Duodenal mucosa (tissue), 2 donors: ENCODE measurements around the gene FER.
"Not testable (repeated sequence)": the region's sequence is repeated elsewhere in the genome, so short reads cannot be mapped to it uniquely, and the experiment has no call there.

Source experiments
- H3K27ac ChIP-seq: one replicate; pipeline ENCODE4 v1.7.0; 2013; ENCODE audit warnings: low read depth, low read length
- H3K27me3 ChIP-seq, 2 donors: one replicate each; pipeline ENCODE4 v1.7.0; 2013; ENCODE audit warnings: low read length in 2 of 2, control low read depth in 1 of 2; ENCODE audit not compliant: insufficient read depth in 2 of 2, control insufficient read depth in 1 of 2
- H3K36me3 ChIP-seq, 2 donors: one replicate each; pipeline ENCODE4 v1.7.0; 2013; ENCODE audit warnings: low read length in 2 of 2, control low read depth in 1 of 2; ENCODE audit not compliant: insufficient read depth in 2 of 2, control insufficient read depth in 1 of 2
- H3K4me1 ChIP-seq, 2 donors: one replicate each; pipeline ENCODE4 v1.7.0; 2013; ENCODE audit warnings: low read length in 2 of 2, control low read depth in 1 of 2; ENCODE audit not compliant: insufficient read depth in 2 of 2, control insufficient read depth in 1 of 2
- H3K4me3 ChIP-seq, 2 donors: one replicate each; pipeline ENCODE4 v1.7.0; 2013; ENCODE audit warnings: low read length in 2 of 2, low read depth in 1 of 2
- H3K9ac ChIP-seq, 2 donors: one replicate each; pipeline ENCODE4 v1.7.0; 2013; ENCODE audit warnings: low read length in 2 of 2, low read depth in 1 of 2
- H3K9me3 ChIP-seq, 2 donors: one replicate each; pipeline ENCODE4 v1.7.0; 2013; ENCODE audit warnings: low read length in 2 of 2, control low read depth in 1 of 2; ENCODE audit not compliant: control insufficient read depth in 1 of 2

The FER gene

DNA sequence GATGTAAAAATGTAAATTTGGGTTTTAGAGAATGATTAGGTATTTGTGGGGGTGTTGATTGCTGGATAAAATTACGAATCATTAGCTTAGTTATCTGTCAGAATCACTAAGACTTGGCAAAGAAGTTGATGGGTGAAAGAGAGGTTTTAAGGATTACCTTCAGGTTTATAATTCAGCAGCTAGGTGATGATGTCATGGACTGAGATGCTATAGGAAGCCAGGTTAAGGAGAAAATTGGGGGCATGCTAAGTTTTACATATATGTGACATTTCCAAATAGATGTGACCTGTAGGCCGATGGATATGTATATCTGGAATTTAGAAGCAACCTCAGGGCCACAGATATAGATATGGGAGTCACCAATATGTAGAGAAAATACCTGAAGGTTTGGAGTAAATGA, 228.0 kb downstream of the FER start:
- no peaks in the 10 kb centered on the region for H3K27me3 ChIP-seq
- no peaks in the 10 kb centered on the region for H3K36me3 ChIP-seq
- no peak overlapping the region for H3K9ac ChIP-seq
- H3K27ac ChIP-seq = no peak overlapping the region
- H3K9me3 ChIP-seq = no peaks in the 10 kb centered on the region
- H3K4me1 ChIP-seq = no peaks in the 10 kb centered on the region
- H3K4me3 ChIP-seq = no peak overlapping the region

DNA sequence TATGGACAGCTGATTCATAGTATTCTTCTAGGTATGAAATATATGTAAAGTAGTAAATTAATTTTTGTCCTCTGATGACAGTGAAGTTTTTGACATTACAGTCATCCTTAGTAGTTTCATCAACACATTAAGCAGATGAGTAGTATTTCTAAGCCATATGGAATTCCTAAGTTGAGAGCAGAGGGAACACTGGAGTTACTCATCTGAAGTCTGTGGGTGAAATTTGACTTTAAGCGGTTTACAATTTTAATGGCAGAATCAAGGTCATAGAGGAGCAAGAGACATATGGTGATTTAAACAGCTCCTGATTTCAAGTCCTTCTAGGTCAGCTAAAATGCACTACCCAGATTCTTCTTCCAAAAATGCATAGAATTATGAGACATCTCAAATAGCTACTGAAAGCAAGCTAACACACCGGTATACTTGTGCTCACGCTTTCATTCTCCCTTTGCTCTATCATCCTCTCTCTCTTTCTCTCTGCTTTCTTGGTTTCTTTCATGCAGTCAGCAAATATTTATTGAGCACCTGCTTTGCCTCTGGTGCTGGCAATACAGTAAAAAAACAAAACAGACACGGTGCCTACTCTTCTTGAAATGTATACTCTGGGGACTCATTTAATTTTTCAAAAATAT, 235.9 kb downstream of the FER start:
- no peak overlapping the region for H3K27ac ChIP-seq
- no peak overlapping the region for H3K9ac ChIP-seq
- H3K27me3 ChIP-seq = no peaks in the 10 kb centered on the region
- H3K4me3 ChIP-seq = no peak overlapping the region
- H3K9me3 ChIP-seq = no peaks in the 10 kb centered on the region
- no peaks in the 10 kb centered on the region for H3K4me1 ChIP-seq
- H3K36me3 ChIP-seq = no peaks in the 10 kb centered on the region

DNA sequence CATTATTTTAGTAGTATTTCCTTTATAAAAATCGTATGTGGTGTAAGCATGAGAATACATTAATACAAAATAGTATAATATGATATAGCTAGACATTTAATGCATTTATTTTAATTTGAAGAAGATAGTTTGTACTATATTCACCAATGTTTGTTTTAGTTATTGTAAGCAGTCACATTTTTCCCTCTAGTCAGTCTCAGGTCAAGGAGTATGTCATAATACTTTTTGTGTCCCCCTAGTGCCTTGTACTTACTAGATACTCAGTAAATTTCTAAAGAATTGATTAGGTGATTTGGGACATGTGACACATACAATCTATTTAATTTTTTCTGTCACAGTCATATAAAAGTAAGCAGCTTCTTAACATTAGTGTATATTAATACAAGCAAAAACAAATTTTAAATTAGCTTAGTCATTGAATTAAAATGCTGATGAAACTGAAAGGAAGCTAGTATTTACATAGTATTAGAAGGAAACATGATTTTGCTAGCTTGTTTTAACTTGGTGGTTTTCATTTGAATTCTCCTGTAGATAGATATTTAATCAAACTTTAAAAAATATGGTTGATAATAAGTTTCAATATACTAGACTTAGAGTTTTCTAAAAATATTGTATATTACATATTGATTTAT, 242.2 kb downstream of the FER start:
- no peaks in the 10 kb centered on the region for H3K36me3 ChIP-seq
- H3K4me3 ChIP-seq = no peak overlapping the region
- H3K27ac ChIP-seq = no peak overlapping the region
- no peaks in the 10 kb centered on the region for H3K27me3 ChIP-seq
- H3K9ac ChIP-seq = no peak overlapping the region
- peaks cover 0 to 6% of the 10 kb centered on the region in 2 donors for H3K9me3 ChIP-seq
- no peaks in the 10 kb centered on the region for H3K4me1 ChIP-seq

DNA sequence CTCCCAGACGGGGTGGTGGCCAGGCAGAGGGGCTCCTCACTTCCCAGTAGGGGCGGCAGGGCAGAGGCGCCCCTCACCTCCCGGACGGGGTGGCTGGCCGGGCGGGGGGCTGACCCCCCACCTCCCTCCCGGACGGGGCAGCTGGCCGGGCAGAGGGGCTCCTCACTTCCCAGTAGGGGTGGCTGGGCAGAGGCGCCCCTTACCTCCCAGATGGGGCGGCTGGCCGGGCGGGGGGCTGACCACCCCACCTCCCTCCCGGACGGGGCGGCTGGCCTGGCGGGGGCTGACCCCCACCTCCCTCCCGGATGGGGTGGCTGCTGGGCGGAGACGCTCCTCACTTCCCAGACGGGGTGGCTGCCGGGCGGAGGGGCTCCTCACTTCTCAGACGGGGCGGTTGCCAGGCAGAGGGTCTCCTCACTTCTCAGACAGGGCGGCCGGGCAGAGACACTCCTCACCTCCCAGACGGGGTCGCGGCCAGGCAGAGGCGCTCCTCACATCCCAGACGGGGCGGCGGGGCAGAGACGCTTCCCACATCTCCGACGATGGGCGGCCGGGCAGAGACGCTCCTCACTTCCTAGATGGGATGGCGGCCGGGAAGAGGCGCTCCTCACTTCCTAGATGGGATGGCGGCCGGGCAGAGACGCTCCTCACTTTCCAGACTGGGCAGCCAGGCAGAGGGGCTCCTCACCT, 244.8 kb downstream of the FER start:
- H3K9me3 ChIP-seq, H3K4me3 ChIP-seq, H3K27ac ChIP-seq, H3K9ac ChIP-seq, H3K27me3 ChIP-seq, H3K36me3 ChIP-seq, H3K4me1 ChIP-seq: not testable (repeated sequence)

DNA sequence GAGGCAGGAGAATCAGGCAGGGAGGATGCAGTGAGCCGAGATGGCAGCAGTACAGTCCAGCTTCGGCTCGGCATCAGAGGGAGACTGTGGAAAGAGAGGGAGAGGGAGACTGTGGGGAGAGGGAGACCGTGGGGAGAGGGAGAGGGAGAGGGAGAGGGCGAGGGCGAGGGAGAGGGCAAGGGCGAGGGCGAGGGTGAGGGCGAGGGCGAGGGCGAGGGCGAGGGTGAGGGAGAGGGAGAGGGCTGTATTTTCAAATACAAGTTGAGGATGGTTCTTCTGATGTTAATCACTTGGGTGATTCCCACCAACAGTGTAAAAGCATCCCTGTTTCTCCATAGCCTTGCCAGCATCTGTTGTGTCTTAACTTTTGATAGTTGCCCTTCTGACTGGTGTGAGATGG, 245.7 kb downstream of the FER start:
- H3K9me3 ChIP-seq = not testable (repeated sequence)

DNA sequence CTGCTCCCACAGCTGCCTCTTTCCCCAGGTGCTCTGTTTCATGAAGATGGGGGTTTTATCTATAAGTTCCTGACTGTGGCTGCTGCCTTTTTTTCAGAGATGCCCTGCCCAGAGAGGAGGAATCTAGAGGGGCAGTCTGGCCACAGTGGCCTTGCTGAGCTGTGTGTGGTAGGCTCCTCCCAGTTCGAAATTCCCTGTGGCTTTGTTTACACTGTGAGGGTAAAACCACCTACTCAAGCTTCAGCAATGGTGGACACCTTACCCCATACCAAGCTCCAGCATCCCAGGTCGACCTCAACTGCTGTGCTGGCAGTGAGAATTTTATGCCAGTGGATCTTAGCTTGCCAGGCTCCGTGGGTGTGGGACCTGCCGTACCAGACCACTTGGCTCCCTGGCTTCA, 250.0 kb downstream of the FER start:
- Histone ChIP-seq H3K9me3 (peaks cover 0 to 6% of the 10 kb centered on the region in 2 donors), H3K4me1 (no peaks in the 10 kb centered on the region), H3K36me3 (no peaks in the 10 kb centered on the region), H3K27ac (no peak overlapping the region), H3K9ac (no peak overlapping the region), H3K27me3 (no peaks in the 10 kb centered on the region), H3K4me3 (no peak overlapping the region)

More for the DNA sequence above, 245.7 kb downstream of the FER start:
- not testable (repeated sequence) for H3K9ac ChIP-seq, H3K36me3 ChIP-seq, H3K27ac ChIP-seq, H3K4me3 ChIP-seq, H3K27me3 ChIP-seq, H3K4me1 ChIP-seq

DNA sequence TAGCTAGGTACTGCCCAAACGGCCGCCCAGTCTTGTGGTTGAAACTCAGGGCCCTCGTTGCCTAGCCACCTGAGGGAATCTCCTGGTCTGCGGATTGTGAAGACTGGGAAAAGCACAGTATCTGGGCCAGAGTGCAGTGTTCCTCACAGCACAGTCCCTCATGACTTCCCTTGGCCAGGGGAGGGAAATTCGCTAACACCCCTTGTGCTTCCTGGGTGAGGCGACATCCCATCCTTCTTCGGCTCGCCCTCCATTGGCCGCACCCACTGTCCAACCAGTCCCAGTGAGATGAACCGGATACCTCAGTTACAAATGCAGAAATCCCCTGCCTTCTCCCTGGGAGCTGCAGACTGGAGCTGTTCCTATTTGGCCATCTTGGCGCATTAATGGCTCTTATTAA, 250.5 kb downstream of the FER start:
- Histone ChIP-seq H3K4me3 (no peak overlapping the region), H3K27me3 (no peaks in the 10 kb centered on the region), H3K9ac (no peak overlapping the region), H3K4me1 (no peaks in the 10 kb centered on the region), H3K9me3 (peaks cover 0 to 6% of the 10 kb centered on the region in 2 donors), H3K27ac (no peak overlapping the region), H3K36me3 (no peaks in the 10 kb centered on the region)

DNA sequence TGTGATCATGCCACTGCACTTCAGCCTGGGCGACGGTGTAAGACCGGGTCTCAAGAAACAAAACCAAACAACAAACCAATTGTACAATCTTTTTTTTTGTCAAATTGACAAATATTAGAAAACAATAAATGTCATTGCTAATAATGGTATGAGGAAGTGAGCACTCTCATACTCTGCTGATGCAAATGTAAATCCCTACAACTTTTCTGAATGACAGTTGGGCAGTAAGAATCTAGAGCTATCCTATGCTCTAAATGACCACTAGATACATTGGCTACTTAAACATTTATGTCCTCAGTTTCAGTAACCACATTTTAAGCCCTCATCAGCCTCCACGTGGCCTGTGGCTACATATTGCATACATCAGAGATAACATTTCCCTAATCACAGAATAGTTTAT, 256.2 kb downstream of the FER start:
- Histone ChIP-seq H3K9me3 (no peaks in the 10 kb centered on the region), H3K4me3 (no peak overlapping the region), H3K36me3 (no peaks in the 10 kb centered on the region), H3K9ac (no peak overlapping the region), H3K27ac (no peak overlapping the region), H3K27me3 (no peaks in the 10 kb centered on the region), H3K4me1 (no peaks in the 10 kb centered on the region)

DNA sequence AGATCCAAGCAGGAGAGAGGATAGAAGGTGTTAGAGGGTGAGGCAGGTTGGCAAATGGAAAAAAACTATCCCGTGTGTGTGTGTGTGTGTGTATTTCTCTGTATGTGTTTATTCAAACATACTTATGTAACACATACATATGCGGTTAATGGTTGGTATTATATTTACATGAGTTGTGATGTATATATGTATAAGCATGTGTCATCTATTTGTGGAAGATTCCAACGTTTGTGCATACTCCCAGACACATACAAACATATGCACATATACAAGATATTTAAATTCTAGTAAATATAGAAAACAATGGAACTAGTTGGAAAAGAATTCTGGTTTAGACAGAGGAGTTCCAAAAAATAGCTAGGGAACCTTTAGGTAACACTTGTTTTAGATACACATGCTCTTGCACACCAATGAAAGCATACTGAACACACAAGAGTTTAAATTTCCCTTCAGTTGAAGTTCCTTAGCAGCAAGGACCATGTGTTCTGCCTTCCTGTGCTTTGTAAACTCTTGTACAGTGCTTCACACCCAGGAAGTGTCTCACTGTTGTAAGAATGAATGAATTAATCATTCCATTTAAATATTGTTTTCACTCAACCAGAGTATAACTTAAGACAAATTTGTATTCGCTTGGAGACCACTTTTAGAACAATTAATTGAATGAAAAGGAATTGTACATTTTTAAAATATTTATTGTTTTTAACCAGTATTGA, 257.8 kb downstream of the FER start:
- Histone ChIP-seq H3K9ac (no peak overlapping the region), H3K4me3 (no peak overlapping the region), H3K27ac (no peak overlapping the region), H3K36me3 (no peaks in the 10 kb centered on the region), H3K9me3 (no peaks in the 10 kb centered on the region), H3K27me3 (no peaks in the 10 kb centered on the region), H3K4me1 (no peaks in the 10 kb centered on the region)

DNA sequence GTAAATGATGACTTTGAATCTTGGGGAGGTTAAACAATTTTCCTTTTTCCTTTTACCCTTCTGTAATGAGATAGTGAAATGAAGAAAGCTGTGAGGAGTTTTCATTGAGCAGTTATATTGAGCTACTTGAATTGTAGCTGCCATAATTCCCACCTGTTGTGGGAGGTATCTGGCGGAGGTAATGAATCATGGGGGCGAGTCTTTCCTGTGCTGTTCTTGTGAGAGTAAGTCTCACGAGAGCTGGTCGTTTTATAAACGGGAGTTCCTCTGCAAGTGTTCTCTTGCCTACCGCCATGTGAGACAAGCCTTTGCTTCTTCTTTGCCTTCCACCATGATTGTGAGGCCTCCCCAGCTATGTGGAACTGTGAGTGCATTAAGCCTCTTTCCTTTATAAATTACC, 258.4 kb downstream of the FER start:
- no peak overlapping the region for H3K27ac ChIP-seq
- no peaks in the 10 kb centered on the region for H3K9me3 ChIP-seq
- no peak overlapping the region for H3K9ac ChIP-seq
- no peaks in the 10 kb centered on the region for H3K36me3 ChIP-seq
- H3K27me3 ChIP-seq = no peaks in the 10 kb centered on the region
- no peak overlapping the region for H3K4me3 ChIP-seq
- H3K4me1 ChIP-seq = no peaks in the 10 kb centered on the region
